ENCODE data around the gene GDPD1.

- TF ChIP-seq SIN3B (IDR thresholded peaks at IDR 0.05; ENCODE audit: low read depth) (no peak), CREB1 (IDR thresholded peaks at IDR 0.05) (no peak), CREB1 (CRISPR knock-in tag; IDR thresholded peaks at IDR 0.05) (no peak), POLR2AphosphoS5 (IDR thresholded peaks at IDR 0.05; ENCODE audit: control insufficient read depth, insufficient read depth, low read depth, low read length) (no peak), CTCF (IDR thresholded peaks at IDR 0.05 in 2 of 3, conservative IDR thresholded peaks at IDR 0.05 in 1 of 3; ENCODE audit: insufficient read depth in 2 of 3, low read depth in 1 of 3, low read length in 3 of 3) (no peak)
Measured at GRCh38 chr17:59266745-59267144, 46.4 kb downstream of the GDPD1 start.

All from K562 (cell line).